Astrocyte (in vitro differentiated cells and primary cell): ENCODE measurements around the gene SCAPER. TPM values are rescaled to one million over a fixed set of nuclear protein-coding genes. Genes with fewer than 3 reads are reported as not detected.

ENCODE experiments used
- DNase-seq: peaks from one replicate; pipeline ENCODE4 v3.0.0-alpha.2; 2010; ENCODE audit warnings: low read depth
- FAIRE-seq: peaks from 2 replicates; lab custom pipeline; 2011; peaks lifted over from hg19 to GRCh38; lab: Jason Lieb, UNC
- H2AFZ ChIP-seq: 2 replicates; pipeline ENCODE4 v1.6.0; 2012; ENCODE audit warnings: low read depth, low read length, inconsistent platforms
- H3K27ac ChIP-seq: 2 replicates; pipeline ENCODE4 v1.5.1; 2011; ENCODE audit warnings: low read depth, low read length, inconsistent platforms
- H3K27me3 ChIP-seq: 2 replicates; pipeline ENCODE4 v1.6.0; 2011; ENCODE audit warnings: low read length, inconsistent platforms; ENCODE audit not compliant: insufficient read depth
- H3K36me3 ChIP-seq: 2 replicates; pipeline ENCODE4 v1.5.1; 2011; ENCODE audit warnings: low read length, inconsistent platforms; ENCODE audit not compliant: insufficient read depth
- H3K4me1 ChIP-seq: 2 replicates; pipeline ENCODE4 v1.5.1; 2011; ENCODE audit warnings: low read length, inconsistent platforms; ENCODE audit not compliant: insufficient read depth
- H3K4me2 ChIP-seq: 2 replicates; pipeline ENCODE4 v1.6.0; 2012; ENCODE audit warnings: low read length, inconsistent platforms
- H3K4me3 ChIP-seq: 2 replicates; pipeline ENCODE4 v1.5.1; 2011; ENCODE audit warnings: low read depth, mild to moderate bottlenecking, low read length, inconsistent platforms; ENCODE audit not compliant: insufficient read depth
- H3K79me2 ChIP-seq: 2 replicates; pipeline ENCODE4 v1.6.0; 2012; ENCODE audit warnings: mild to moderate bottlenecking, low read length, inconsistent platforms; ENCODE audit not compliant: insufficient read depth
- H3K9ac ChIP-seq: 2 replicates; pipeline ENCODE4 v1.6.0; 2012; ENCODE audit warnings: mild to moderate bottlenecking, low read length, inconsistent platforms
- H3K9me3 ChIP-seq: 2 replicates; pipeline ENCODE4 v1.5.1; 2012; ENCODE audit warnings: low read depth, mild to moderate bottlenecking, low read length, inconsistent platforms; ENCODE audit not compliant: insufficient read depth
- H4K20me1 ChIP-seq: 2 replicates; pipeline ENCODE4 v1.6.0; 2012; ENCODE audit warnings: low read length, inconsistent platforms; ENCODE audit not compliant: insufficient read depth
- H3K27ac Mint-ChIP-seq: one replicate; pipeline ENCODE4 v1.8.0; 2021; ENCODE audit warnings: mild to moderate bottlenecking, mixed read lengths; ENCODE audit not compliant: unreplicated experiment
- H3K27me3 Mint-ChIP-seq: one replicate; pipeline ENCODE4 v1.8.0; 2021; ENCODE audit warnings: low read depth, mixed read lengths; ENCODE audit not compliant: unreplicated experiment
- H3K36me3 Mint-ChIP-seq: one replicate; pipeline ENCODE4 v1.8.0; 2021; ENCODE audit warnings: low read depth, mixed read lengths; ENCODE audit not compliant: unreplicated experiment
- H3K4me1 Mint-ChIP-seq: one replicate; pipeline ENCODE4 v1.8.0; 2021; ENCODE audit warnings: low read depth, mixed read lengths; ENCODE audit not compliant: unreplicated experiment
- H3K4me3 Mint-ChIP-seq: one replicate; pipeline ENCODE4 v1.8.0; 2021; ENCODE audit warnings: mild to moderate bottlenecking, moderate library complexity, mixed read lengths; ENCODE audit not compliant: unreplicated experiment
- H3K9me3 Mint-ChIP-seq: one replicate; pipeline ENCODE4 v1.8.0; 2021; ENCODE audit warnings: mild to moderate bottlenecking, mixed read lengths; ENCODE audit not compliant: unreplicated experiment
- CTCF ChIP-seq: IDR thresholded peaks from 2 replicates; pipeline ENCODE4 v1.5.1; 2011; ENCODE audit warnings: low read depth, mild to moderate bottlenecking, inconsistent platforms, low read length, moderate library complexity; ENCODE audit not compliant: insufficient read depth
- EZH2 ChIP-seq: IDR thresholded peaks from 2 replicates; pipeline ENCODE4 v1.6.1; 2012; ENCODE audit warnings: mild to moderate bottlenecking, low read length, inconsistent platforms; ENCODE audit not compliant: insufficient read depth
- total RNA-seq: library from RNA; stranded (reverse); gene quantifications from 2 replicates; pipeline ENCODE4 v1.2.1, GENCODE V29; 2021

Gene SCAPER
- total RNA-seq, 1 donor from 2014 or later, result 8.6 TPM

GRCh38 chr15:76309601-76310330, 595.4 kb downstream of the SCAPER start:
- H4K20me1 ChIP-seq, result peaks cover 52% of the 10 kb centered on the region
- Mint-ChIP-seq H3K4me3 (peak overlapping the region; percentile 93), H3K4me1 (peaks cover 11% of the 10 kb centered on the region), H3K36me3 (no peaks in the 10 kb centered on the region), H3K27ac (no peak overlapping the region), H3K27me3 (no peaks in the 10 kb centered on the region), H3K9me3 (no peaks in the 10 kb centered on the region)
- H2AFZ ChIP-seq, result no peak overlapping the region
- H3K79me2 ChIP-seq, result peaks cover 65% of the 10 kb centered on the region
- H3K27ac ChIP-seq, result no peak overlapping the region
- DNase-seq (peak; percentile 17), FAIRE-seq (no peak)
- peak overlapping the region; percentile 94 for H3K4me2 ChIP-seq
- peaks cover 10% of the 10 kb centered on the region for H3K4me1 ChIP-seq
- no peak overlapping the region for H3K4me3 ChIP-seq
- no peak for TF ChIP-seq EZH2
- no peak for TF ChIP-seq CTCF
- H3K9me3 ChIP-seq, result no peaks in the 10 kb centered on the region
- peak overlapping the region; percentile 99 for H3K9ac ChIP-seq
- H3K27me3 ChIP-seq, result no peaks in the 10 kb centered on the region
- no peaks in the 10 kb centered on the region for H3K36me3 ChIP-seq

GRCh38 chr15:76303909-76304308, 601.2 kb downstream of the SCAPER start:
- DNase-seq (no peak), FAIRE-seq (no peak)
- H3K27me3 Mint-ChIP-seq, result no peaks in the 10 kb centered on the region
- Histone ChIP-seq H3K27me3 (no peaks in the 10 kb centered on the region), H4K20me1 (peaks cover 93% of the 10 kb centered on the region), H2AFZ (no peak overlapping the region), H3K4me2 (no peak overlapping the region), H3K27ac (no peak overlapping the region), H3K9ac (no peak overlapping the region), H3K4me3 (no peak overlapping the region), H3K79me2 (peaks cover 97% of the 10 kb centered on the region), H3K9me3 (no peaks in the 10 kb centered on the region), H3K4me1 (no peaks in the 10 kb centered on the region), H3K36me3 (no peaks in the 10 kb centered on the region)
- H3K36me3 Mint-ChIP-seq, result peaks cover 4% of the 10 kb centered on the region
- H3K27ac Mint-ChIP-seq, result no peak overlapping the region
- no peaks in the 10 kb centered on the region for H3K9me3 Mint-ChIP-seq
- H3K4me1 Mint-ChIP-seq, result peaks cover 4% of the 10 kb centered on the region
- TF ChIP-seq CTCF (no peak), EZH2 (no peak)
- no peak overlapping the region for H3K4me3 Mint-ChIP-seq

GRCh38 chr15:76299786-76300185, 605.4 kb downstream of the SCAPER start:
- no peaks in the 10 kb centered on the region for H3K27me3 ChIP-seq
- no peaks in the 10 kb centered on the region for H3K9me3 ChIP-seq
- peaks cover 83% of the 10 kb centered on the region for H4K20me1 ChIP-seq
- DNase-seq (no peak), FAIRE-seq (no peak)
- no peak overlapping the region for H3K4me3 Mint-ChIP-seq
- H3K9me3 Mint-ChIP-seq, result no peaks in the 10 kb centered on the region
- H3K36me3 Mint-ChIP-seq, result peaks cover 4% of the 10 kb centered on the region
- TF ChIP-seq CTCF (no peak), EZH2 (no peak)
- H3K27me3 Mint-ChIP-seq, result no peaks in the 10 kb centered on the region
- no peak overlapping the region for H3K27ac ChIP-seq
- no peak overlapping the region for H2AFZ ChIP-seq
- H3K4me3 ChIP-seq, result no peak overlapping the region
- H3K79me2 ChIP-seq, result peaks cover 93% of the 10 kb centered on the region
- no peaks in the 10 kb centered on the region for H3K36me3 ChIP-seq
- no peak overlapping the region for H3K9ac ChIP-seq
- no peaks in the 10 kb centered on the region for H3K4me1 Mint-ChIP-seq
- no peak overlapping the region for H3K27ac Mint-ChIP-seq
- H3K4me1 ChIP-seq, result no peaks in the 10 kb centered on the region
- H3K4me2 ChIP-seq, result no peak overlapping the region
